Stimulated activated CD4-positive, alpha-beta T cell treated with anti-CD3 and anti-CD28 coated beads, Interleukin-15, amount 100 ng/mL, for 48 hours (primary cell): ENCODE data around the gene PSMB7.

Experiments
- DNase-seq, 2 donors: peaks; one replicate each; pipeline ENCODE4 v3.0.0-alpha.2; 2020; ENCODE audit warnings: low read depth in 2 of 2

Gene PSMB7

DNA sequence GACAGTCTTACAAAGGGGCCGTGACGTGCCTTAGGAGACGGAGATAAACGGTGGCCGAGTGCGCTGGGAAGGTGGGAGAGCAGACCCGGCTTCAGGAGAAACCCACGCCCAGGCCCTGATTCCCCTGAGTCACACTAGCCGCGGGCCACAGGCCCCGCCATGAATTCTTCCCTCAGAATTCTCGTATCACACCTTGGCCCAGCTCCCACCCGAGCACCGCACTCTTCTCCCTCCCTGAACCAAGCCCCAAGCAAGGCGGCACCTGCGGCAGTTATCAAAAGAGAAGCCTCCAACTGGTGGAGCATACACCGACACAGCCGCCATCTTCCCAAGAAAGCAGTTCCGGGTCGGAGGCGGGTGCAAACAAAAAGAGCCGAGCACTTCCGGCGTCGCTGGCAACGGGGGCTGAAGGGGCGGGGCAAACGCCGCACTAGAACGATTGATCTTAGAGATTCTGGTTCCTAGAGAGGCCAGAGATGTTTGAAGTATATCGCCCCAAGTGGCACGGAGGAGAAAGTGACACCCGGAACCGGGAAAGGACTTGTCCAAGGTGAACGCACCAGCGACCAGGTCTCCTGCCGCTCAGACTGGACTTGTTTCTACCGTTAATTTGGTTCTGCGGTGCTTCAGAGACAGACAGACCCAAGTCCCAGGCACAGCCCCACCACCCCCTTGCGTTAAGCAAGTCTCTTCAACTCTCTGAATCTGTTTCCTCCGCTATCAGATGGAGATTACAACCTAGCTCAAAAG, at the start of gene PSMB7:
PSMB7 (minus strand) TSS at position 341 of the 750 bp plus-strand sequence; CDS start at position 324, 17 bp downstream.
- DNase-seq = peak; percentile 93 to 97

DNA sequence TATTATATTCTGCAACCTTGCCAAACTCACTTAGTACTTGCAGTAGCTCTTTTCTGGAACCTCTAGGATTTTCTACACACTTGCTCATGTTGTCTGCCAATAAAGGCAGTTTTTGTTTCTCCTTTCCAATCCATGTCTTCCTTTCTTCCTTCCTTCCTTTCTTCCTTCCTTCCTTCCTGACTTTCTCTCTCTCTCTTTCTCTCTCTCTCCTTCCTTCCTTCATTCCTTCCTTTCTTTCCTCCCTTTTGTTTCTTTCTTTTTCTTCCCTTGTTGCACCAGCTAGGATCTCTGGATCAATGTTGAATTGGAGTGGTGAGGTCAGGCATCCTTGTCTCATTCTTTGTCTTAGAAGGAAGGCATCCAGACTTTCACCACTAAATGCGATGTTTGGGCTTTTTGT, 47.5 kb upstream of the PSMB7 start:
- DNase-seq = no peak

- DNase-seq = no peak
These were observed 43.2 kb upstream of the PSMB7 start for GRCh38 chr9:124458441-124458840.

DNA sequence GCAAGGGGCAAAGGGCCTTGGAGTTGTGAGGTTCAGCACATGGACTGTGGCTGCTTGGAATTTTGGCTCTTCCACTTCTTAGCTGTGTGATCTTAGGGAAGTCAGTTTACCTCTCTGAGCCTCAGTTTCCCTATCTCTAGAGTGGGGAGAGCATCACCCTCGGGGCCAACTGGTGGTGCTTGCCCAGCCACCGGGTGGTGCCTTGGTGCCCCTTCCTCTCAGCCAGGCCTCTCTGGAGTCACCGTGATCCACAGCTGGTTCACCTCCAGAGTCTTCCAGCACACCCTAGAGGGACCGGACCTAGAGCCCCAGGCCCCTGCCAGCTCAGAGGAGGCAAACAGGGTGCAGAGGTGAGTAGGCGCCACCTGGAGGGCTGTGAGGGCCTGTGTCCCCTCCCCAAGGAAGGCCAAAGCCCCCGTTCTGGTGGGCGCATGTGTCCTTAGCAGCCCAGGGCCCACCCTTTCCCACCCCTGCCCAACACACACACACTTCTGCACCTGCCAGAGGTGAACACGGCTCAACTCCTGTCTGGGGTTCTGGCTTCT, 42.7 kb upstream of the PSMB7 start:
- no peak for DNase-seq

- DNase-seq = no peak
These were observed 42.0 kb upstream of the PSMB7 start for GRCh38 chr9:124457079-124457886.

DNA sequence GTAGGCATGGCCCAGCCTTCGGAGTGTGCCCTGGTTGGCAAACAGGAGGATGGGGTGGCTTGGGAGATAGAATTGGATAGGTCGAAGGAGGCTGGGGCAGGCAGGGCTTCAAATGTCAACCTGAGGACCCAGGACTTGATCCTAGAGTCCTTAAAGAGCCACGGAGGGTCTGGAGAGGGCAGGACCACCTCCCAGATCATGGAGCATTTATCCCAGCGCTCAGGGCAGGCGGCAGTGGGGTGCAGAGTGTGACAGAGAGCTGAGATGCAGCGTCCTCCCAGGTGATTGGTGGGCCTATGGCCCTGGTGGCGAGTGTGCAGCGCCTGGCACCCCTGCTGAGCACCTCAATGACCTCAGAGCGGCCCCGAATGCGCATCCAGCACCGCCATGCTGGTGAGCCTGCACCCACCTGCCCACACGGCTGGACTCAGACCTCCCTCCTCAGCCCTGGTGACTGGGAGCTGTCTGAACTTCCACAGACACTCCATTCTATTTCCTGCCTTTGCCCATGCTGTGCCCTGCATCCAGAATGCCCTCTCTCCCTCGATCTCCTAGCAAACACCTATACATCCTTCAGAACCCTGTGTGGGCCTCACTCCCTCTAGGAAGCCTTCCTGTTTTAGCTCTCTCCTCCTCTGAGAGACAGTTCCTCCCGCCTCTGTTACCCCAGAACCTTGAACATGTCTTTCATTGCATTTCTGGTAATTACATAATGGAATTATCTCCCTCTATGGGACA, 41.3 kb upstream of the PSMB7 start:
- DNase-seq = no peak

GRCh38 chr9:124455820-124456219, 40.6 kb upstream of the PSMB7 start:
- DNase-seq = no peak

GRCh38 chr9:124454791-124455443, 39.7 kb upstream of the PSMB7 start:
- no peak for DNase-seq

DNA sequence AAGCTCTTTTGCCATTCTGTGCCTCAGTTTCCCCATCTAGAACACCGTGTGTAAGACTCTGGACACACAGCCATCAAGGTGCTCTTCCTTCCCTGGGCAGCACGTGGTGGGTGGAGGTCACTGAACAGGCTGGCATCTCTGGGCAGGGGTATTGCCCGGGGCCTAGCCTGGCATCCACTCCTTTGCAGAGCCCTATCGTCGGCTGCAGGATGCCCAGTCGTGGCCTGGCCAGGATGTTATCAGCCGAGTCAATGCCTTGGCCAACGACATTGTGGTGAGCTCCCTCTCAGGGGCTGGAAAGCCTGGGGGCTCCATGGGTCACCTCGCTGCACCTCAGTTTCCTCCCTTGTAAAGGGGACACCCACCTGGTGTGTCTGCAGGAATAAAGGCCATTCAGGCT, 39.1 kb upstream of the PSMB7 start:
- no peak for DNase-seq

- DNase-seq = no peak
These were observed 38.4 kb upstream of the PSMB7 start for GRCh38 chr9:124453586-124454191.

DNA sequence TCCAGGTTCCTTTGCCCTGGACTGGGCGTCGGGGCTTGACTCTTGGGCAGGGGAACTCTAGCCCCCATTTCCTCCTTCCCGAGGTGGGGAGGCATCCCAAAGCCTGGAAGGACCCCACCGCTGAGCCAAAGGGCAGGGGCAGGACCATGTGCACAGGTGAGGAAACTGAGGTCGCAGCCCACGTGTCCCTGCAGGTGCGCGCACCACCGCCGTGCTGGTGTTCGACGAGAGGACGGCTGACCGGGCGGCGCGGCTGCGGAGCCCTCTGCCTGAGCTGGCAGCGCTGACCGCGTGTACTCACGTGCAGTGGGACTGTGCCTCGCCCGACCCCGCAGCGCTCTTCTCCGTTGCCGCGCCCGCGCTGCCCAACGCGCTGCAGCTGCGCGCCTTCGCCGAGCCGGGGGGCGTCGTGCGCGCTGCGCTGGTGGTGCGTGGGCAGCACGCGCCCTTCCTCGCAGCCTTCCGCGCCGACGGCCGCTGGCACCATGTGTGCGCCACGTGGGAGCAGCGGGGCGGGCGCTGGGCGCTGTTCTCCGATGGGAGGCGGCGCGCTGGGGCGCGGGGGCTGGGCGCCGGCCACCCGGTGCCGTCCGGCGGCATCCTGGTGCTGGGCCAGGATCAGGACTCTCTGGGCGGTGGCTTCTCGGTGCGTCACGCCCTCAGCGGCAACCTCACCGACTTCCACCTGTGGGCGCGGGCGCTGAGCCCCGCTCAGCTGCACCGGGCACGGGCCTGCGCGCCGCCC, 37.8 kb upstream of the PSMB7 start:
- DNase-seq = no peak

DNA sequence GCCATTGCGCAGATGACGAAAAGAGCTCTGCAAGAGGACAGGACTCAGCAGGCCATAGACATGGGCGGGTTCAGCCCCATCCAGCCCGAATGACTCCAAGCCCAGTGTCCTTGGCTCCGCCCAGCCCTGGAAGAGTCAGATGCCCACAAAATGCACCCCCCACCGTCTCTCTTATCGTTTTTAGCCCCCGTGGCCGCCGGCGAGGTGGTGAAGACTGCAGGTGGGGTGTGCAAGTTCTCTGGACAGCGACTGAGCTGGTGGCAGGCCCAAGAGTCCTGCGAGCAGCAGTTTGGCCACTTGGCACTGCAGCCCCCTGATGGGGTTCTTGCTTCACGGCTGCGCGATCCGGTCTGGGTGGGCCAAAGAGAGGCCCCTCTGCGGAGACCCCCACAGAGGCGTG, 37.1 kb upstream of the PSMB7 start:
- DNase-seq = no peak

GRCh38 chr9:124450931-124451661, 35.9 kb upstream of the PSMB7 start:
- DNase-seq = no peak

- no peak for DNase-seq
These were observed 35.1 kb upstream of the PSMB7 start, which contains the start of gene ADGRD2 for GRCh38 chr9:124450241-124450924. Gene ADGRD2 (plus strand): TSS chr9:124450451. CDS start chr9:124451667, 1,216 bp downstream.

DNA sequence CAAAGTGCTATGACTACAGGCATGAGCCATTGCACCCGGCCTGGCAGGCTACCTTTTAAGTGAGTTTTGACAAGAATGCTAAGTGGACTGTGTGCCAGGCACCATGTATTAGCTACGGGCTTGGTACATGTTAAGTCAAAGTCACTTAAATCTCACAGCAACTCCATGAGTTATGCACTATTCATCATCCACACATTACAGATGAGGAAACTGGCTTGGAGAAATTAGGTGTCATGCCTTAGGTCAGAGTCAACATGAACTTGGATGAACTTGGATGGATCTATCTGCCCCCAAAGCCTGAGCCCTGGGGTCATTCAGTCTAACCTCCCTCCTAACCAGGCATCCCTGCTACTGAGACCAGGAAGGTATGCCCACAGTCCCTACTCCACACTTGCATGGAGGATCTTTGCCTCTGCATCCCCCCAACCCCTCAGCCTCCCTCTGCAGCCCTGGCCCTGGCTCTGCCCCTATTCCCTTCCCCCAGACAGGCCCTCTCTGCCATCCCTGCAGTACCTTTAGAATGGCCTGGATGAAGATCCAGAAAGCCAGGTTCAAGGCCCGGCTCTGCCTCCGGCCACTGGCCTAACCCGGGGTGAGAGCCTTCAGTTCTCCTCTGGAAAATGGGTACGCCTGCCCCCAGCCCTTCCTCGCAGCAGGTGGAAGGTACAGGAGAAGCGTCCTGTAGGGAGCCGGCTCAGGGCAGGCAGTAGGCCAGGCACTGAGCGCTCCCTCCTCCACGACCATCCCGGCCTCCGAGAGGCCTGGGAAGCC, 34.3 kb upstream of the PSMB7 start:
- DNase-seq = no peak

DNA sequence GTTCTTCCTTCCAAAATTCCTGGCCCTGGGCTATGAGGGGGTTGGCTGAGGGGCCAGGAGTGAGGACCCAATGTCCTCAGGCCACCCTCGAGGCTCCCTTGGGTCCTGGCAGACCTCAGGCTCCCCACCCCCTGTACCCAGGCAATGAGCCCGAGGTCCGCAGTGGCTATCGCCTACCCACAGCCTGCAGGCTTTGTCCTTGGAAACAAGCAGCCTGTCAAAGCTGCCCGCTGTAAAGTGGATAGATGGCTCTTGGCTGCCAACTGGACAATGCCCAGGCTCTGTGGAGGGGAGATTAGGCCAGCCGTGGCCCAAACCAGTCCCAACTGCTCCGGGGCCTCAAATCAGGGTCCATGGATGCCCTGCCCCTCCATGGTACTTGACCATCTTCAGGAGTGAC, 32.8 kb upstream of the PSMB7 start:
- no peak for DNase-seq

DNA sequence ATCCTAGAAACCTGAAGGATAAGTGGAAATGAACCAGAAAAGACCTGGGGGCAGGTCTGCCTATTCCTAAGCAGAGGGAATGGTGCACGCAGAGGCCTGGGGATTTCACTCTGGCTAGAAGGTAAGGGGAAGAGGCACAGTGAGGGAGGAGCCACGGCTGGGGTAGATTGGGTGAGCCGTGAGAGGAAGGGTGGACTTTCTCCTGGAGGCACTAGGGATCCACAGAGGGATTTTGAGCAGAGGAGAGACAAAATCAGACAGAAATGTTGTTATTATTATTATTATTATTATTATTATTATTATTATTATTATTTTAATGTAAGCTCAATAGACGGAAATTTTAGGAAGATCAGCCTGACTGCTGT, 32.0 kb upstream of the PSMB7 start:
- DNase-seq = no peak

- no peak for DNase-seq
These were observed 28.9 kb upstream of the PSMB7 start for GRCh38 chr9:124444166-124444565.
